Fibroblast of skin of right biceps (primary cell): ENCODE results near the gene TMPRSS9.

Source experiments
- DNase-seq: peaks from one replicate; pipeline ENCODE4 v3.0.0-alpha.2; 2013

TMPRSS9 gene

GRCh38 chr19:2330255-2330631 is 29.8 kb upstream of the TMPRSS9 start:
- DNase-seq = no peak

- no peak for DNase-seq
These were observed 29.3 kb upstream of the TMPRSS9 start for GRCh38 chr19:2330632-2331284.

- no peak for DNase-seq
These were observed 28.3 kb upstream of the TMPRSS9 start for GRCh38 chr19:2331601-2332246.

GRCh38 chr19:2332341-2333026 is 27.6 kb upstream of the TMPRSS9 start:
- DNase-seq = no peak

GRCh38 chr19:2333027-2333806 is 26.8 kb upstream of the TMPRSS9 start:
- DNase-seq = no peak

- DNase-seq = no peak
These were observed 26.3 kb upstream of the TMPRSS9 start for GRCh38 chr19:2333807-2334211.

- DNase-seq = no peak
These were observed 25.6 kb upstream of the TMPRSS9 start for GRCh38 chr19:2334426-2334825.

GRCh38 chr19:2334986-2335846 is 24.8 kb upstream of the TMPRSS9 start:
- no peak for DNase-seq

GRCh38 chr19:2335848-2336247 is 24.2 kb upstream of the TMPRSS9 start:
- no peak for DNase-seq

GRCh38 chr19:2336528-2337328 is 23.3 kb upstream of the TMPRSS9 start:
- no peak for DNase-seq

GRCh38 chr19:2337329-2337707 is 22.7 kb upstream of the TMPRSS9 start:
- peak; percentile 63 for DNase-seq

GRCh38 chr19:2338055-2338615 is 21.9 kb upstream of the TMPRSS9 start:
- DNase-seq = no peak

GRCh38 chr19:2338751-2339643 is 21.1 kb upstream of the TMPRSS9 start:
- no peak for DNase-seq

GRCh38 chr19:2339644-2340310 is 20.3 kb upstream of the TMPRSS9 start:
- no peak for DNase-seq

- DNase-seq = no peak
These were observed 19.4 kb upstream of the TMPRSS9 start for GRCh38 chr19:2340496-2341243.

GRCh38 chr19:2341244-2341751 is 18.8 kb upstream of the TMPRSS9 start:
- no peak for DNase-seq

GRCh38 chr19:2341982-2342381 is 18.1 kb upstream of the TMPRSS9 start:
- DNase-seq = no peak

- DNase-seq = no peak
These were observed 17.3 kb upstream of the TMPRSS9 start for GRCh38 chr19:2342656-2343288.
